Measurements from ENCODE around the gene LRRFIP1. TPM values are rescaled to one million over a fixed set of nuclear protein-coding genes. Genes with fewer than 3 reads are reported as not detected.

Gene LRRFIP1
- polyA plus RNA-seq, 1 of the 3 experiments (the other 2 are of a cell fraction) = 47.3 TPM

DNA sequence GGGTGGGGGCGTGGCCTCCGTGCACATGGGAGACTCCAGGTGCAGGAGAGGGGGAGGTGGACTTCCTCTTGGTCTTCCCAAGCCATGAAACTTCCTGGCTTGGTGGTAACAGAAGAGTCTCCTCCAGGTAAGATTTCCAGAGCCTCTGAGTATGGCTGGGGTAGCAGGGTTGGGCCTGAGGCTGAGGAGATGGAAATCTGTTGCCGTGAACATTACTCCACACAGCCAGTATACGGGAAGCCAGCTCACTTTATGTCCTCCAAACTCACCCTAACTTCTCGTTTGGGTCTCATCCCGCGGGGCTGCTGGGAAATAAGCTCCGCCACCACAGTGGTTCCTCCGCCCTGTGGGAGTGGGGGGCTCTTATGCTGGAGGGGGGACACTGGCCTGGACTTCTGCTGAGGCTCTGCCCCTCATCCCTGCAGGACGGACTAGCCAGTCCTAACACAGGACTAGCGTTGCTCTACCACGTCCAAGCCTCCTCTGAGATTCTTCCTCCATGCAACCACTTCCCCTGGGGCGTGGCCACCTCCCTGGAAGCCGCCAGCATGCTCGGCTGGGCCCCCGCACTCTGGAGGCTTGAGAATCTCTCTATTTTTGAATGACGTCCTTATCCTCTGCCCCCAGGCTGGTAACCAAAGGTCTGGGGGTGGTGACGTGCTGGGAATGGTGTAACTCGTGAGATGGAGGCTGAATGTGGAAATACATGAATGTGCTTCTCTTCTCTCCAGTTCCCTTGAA, 36.1 kb upstream of the LRRFIP1 start:
- H3K27ac ChIP-seq (ENCODE audit: low read depth in 2 of 2, low read length in 1 of 2) = no peak overlapping the region
- H2AFZ ChIP-seq (ENCODE audit: low read depth) = no peak overlapping the region
- no peaks in the 10 kb centered on the region for H4K20me1 ChIP-seq (ENCODE audit: insufficient read depth)
- H3K9ac ChIP-seq = no peak overlapping the region
- WGBS (ENCODE audit: low lambda C conversion rate) = 82% methylated on average over 14 of the region's 19 CpGs
- H3K4me1 ChIP-seq (ENCODE audit: control insufficient read depth in 1 of 2, insufficient read depth in 2 of 2, low read depth in 1 of 2, low read length in 1 of 2) = peaks cover 0 to 8% of the 10 kb centered on the region in 2 experiments; a peak in 1 of 4 replicates
- no peaks in the 10 kb centered on the region for H3K79me2 ChIP-seq (ENCODE audit: insufficient read depth)
- H3F3A ChIP-seq (replicated peaks; ENCODE audit: insufficient read depth) = peaks cover 3% of the 10 kb centered on the region
- DNase-seq = no peak
- no peak overlapping the region for H3K4me2 ChIP-seq
- POLR2A ChIA-PET = interaction anchor here (0.7 kb wide), 1 partner anchor 124 kb away, joined by 5 read pairs; no protein-coding TSS in a partner anchor
- TF ChIP-seq ELF1 (IDR thresholded peaks at IDR 0.05) (no peak), FOXM1 (IDR thresholded peaks at IDR 0.05; ENCODE audit: low read depth) (no peak), RFX5 (IDR thresholded peaks at IDR 0.05; ENCODE audit: low read length) (no peak), RXRA (IDR thresholded peaks at IDR 0.05; ENCODE audit: borderline replicate concordance, low read depth) (no peak), CHD2 (IDR thresholded peaks at IDR 0.05; ENCODE audit: low read length, partially characterized antibody) (no peak), RAD21 (IDR thresholded peaks at IDR 0.05; ENCODE audit: low read length) (no peak), EZH2phosphoT487 (IDR thresholded peaks at IDR 0.05; ENCODE audit: borderline replicate concordance, low read depth) (no peak)
- TF ChIP-seq, protein P1, sequence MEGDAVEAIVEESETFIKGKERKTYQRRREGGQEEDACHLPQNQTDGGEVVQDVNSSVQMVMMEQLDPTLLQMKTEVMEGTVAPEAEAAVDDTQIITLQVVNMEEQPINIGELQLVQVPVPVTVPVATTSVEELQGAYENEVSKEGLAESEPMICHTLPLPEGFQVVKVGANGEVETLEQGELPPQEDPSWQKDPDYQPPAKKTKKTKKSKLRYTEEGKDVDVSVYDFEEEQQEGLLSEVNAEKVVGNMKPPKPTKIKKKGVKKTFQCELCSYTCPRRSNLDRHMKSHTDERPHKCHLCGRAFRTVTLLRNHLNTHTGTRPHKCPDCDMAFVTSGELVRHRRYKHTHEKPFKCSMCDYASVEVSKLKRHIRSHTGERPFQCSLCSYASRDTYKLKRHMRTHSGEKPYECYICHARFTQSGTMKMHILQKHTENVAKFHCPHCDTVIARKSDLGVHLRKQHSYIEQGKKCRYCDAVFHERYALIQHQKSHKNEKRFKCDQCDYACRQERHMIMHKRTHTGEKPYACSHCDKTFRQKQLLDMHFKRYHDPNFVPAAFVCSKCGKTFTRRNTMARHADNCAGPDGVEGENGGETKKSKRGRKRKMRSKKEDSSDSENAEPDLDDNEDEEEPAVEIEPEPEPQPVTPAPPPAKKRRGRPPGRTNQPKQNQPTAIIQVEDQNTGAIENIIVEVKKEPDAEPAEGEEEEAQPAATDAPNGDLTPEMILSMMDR (IDR thresholded peaks at IDR 0.05) = no peak
- TF ChIP-seq, protein P2, sequence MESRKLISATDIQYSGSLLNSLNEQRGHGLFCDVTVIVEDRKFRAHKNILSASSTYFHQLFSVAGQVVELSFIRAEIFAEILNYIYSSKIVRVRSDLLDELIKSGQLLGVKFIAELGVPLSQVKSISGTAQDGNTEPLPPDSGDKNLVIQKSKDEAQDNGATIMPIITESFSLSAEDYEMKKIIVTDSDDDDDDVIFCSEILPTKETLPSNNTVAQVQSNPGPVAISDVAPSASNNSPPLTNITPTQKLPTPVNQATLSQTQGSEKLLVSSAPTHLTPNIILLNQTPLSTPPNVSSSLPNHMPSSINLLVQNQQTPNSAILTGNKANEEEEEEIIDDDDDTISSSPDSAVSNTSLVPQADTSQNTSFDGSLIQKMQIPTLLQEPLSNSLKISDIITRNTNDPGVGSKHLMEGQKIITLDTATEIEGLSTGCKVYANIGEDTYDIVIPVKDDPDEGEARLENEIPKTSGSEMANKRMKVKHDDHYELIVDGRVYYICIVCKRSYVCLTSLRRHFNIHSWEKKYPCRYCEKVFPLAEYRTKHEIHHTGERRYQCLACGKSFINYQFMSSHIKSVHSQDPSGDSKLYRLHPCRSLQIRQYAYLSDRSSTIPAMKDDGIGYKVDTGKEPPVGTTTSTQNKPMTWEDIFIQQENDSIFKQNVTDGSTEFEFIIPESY (IDR thresholded peaks at IDR 0.05; ENCODE audit: borderline replicate concordance, low read depth) = no peak
- TF ChIP-seq, protein P3, sequence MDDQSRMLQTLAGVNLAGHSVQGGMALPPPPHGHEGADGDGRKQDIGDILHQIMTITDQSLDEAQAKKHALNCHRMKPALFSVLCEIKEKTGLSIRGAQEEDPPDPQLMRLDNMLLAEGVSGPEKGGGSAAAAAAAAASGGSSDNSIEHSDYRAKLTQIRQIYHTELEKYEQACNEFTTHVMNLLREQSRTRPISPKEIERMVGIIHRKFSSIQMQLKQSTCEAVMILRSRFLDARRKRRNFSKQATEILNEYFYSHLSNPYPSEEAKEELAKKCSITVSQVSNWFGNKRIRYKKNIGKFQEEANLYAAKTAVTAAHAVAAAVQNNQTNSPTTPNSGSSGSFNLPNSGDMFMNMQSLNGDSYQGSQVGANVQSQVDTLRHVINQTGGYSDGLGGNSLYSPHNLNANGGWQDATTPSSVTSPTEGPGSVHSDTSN (IDR thresholded peaks at IDR 0.05) = no peak
- H3K4me3 ChIP-seq (ENCODE audit: low read depth in 2 of 2, low read length in 1 of 2) = no peak overlapping the region
- H3K36me3 ChIP-seq (replicated peaks in 1 of 2; ENCODE audit: control insufficient read depth in 1 of 2, insufficient read depth in 2 of 2, low read length in 1 of 2) = no peaks in the 10 kb centered on the region
- no peaks in the 10 kb centered on the region for H3K27me3 ChIP-seq (ENCODE audit: insufficient read depth)
- no peaks in the 10 kb centered on the region for H3K9me3 ChIP-seq
- CTCF ChIA-PET = interaction anchor here (1.3 to 1.8 kb wide), 3 partner anchors 10 to 87 kb away, joined by 3 to 8 read pairs (median 5); no protein-coding TSS in a partner anchor
- no peaks in the 10 kb centered on the region for H3K9me2 ChIP-seq

Measured in SK-N-SH (cell line).